GM12878 (cell line): ENCODE data around the gene RTL9.

ENCODE experiments used
- CTCF ChIP-seq, 3 experiments: IDR thresholded peaks in 2 of 3; conservative IDR thresholded peaks in 1 of 3; 2 replicates each; pipeline ENCODE4 v1.5.1; 2011; ENCODE audit warnings: low read depth in 3 of 3, low read length in 3 of 3, mild to moderate bottlenecking in 3 of 3, control low read depth in 2 of 3, moderate library complexity in 2 of 3, inconsistent platforms in 1 of 3, mixed read lengths in 1 of 3; ENCODE audit not compliant: control insufficient read depth in 2 of 3, insufficient read depth in 1 of 3; ENCODE audit errors: extremely low read depth in 1 of 3
- EP300 ChIP-seq, 2 experiments: fragments of 150-350 bp in 1 of 2; IDR thresholded peaks; 2 replicates each; pipeline ENCODE4 v1.6.1; 2011 to 2012; ENCODE audit warnings: low read depth in 2 of 2, low read length in 2 of 2, borderline replicate concordance in 1 of 2, improper control_type of control experiment in 1 of 2, inconsistent platforms in 1 of 2; ENCODE audit not compliant: control insufficient read depth in 1 of 2
- EZH2 ChIP-seq: IDR thresholded peaks from 2 replicates; pipeline ENCODE4 v1.6.1; 2012; ENCODE audit warnings: low read depth, mild to moderate bottlenecking, control low read depth, inconsistent platforms, low read length, borderline replicate concordance; ENCODE audit not compliant: control insufficient read depth
- FOXM1 ChIP-seq: IDR thresholded peaks from 2 replicates; pipeline ENCODE4 v1.6.1; 2012; ENCODE audit warnings: low read depth, mild to moderate bottlenecking, inconsistent platforms, low read length, moderate library complexity
- MAX ChIP-seq: IDR thresholded peaks from 2 replicates; pipeline ENCODE4 v1.6.1; 2012; ENCODE audit warnings: low read depth, low read length, improper control_type of control experiment
- MLLT1 ChIP-seq: fragments of 450-650 bp; IDR thresholded peaks from 2 replicates; pipeline ENCODE4 v1.6.1; 2016; ENCODE audit warnings: mild to moderate bottlenecking
- POLR2A ChIP-seq: IDR thresholded peaks from 2 replicates; pipeline ENCODE4 v1.6.1; 2011; ENCODE audit warnings: low read depth, mild to moderate bottlenecking, low read length

- TF ChIP-seq POLR2A (no peak), MLLT1 (no peak), FOXM1 (no peak), EZH2 (no peak), CTCF (IDR thresholded peaks at IDR 0.05 in 2 of 3, conservative IDR thresholded peaks at IDR 0.05 in 1 of 3; ENCODE audit: control insufficient read depth in 2 of 3, extremely low read depth in 1 of 3, insufficient read depth in 1 of 3, low read depth in 3 of 3, low read length in 3 of 3) (no peak), EP300 (IDR thresholded peaks at IDR 0.05; ENCODE audit: borderline replicate concordance in 1 of 2, control insufficient read depth in 1 of 2, low read depth in 2 of 2, low read length in 2 of 2) (no peak), MAX (no peak)
Observed at GRCh38 chrX:110403441-110404238, 45.0 kb downstream of the RTL9 start.
